Urothelium cell line (cell line): ENCODE results near the gene SLC2A9.

Source experiments
- DNase-seq: peaks from one replicate; pipeline ENCODE4 v3.0.0; 2011; ENCODE audit warnings: low spot score, mixed read lengths
- FAIRE-seq: peaks from 2 replicates; lab custom pipeline; 2011; peaks lifted over from hg19 to GRCh38; lab: Jason Lieb, UNC

The SLC2A9 gene

DNA sequence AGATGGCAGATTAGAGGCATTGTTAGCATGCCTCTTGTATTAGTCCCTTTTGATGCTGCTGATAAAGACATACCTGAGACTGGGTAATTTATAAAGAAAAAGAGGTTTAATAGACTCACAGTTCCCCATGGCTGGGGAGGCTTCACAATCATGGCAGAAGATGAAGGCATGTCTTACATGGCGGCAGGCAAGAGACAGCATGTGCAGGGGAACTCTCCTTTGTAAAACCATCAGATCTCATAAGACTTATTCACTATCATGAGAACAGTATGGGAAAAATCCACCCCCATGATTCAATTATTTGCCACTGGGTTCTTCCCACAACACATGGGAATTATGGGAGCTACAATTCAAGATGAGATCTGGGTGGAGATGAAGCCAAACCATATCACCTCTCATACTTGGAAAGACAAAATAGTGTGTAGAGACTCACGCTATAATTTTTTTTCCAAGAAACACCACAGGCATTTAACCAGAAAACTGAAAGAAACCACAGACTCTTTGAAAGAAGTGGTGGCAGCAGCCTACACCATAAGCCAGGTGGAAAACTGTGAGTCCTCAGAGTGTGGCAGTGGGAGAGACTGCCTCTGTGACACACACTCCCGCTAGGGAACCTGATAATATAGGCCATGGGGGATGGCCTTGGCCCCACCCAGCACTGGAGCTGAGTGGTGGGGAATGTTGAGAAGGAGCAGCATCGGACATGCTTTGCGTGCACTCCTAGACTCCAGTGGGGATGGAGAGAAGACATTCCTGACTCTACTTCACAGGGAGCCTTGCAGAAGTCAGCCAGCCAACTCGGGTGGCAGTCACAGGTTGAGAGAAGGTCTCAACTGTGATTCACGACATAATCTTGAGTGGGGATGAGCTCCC lies 51.5 kb downstream of the SLC2A9 start:
- no peak for FAIRE-seq
- no peak for DNase-seq

DNA sequence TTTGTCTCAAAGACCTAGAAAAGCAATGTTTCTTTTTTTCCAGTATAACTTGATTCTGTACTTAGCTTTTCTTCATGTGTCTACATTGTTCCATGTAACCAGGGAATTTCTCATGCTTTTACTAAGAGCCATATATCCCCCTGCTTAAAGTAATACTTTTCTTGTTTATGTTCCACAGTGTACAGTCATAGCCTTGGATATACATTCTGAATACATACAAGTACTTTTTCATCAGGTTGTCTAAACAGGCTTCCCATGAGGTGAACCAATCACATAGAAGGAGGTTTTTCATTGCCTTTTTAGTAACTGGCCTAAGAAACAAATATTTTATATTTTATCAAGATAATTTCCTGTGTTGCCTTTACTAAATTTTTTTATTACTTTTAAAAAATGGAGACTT lies 52.8 kb downstream of the SLC2A9 start:
- DNase-seq (no peak), FAIRE-seq (no peak)

DNA sequence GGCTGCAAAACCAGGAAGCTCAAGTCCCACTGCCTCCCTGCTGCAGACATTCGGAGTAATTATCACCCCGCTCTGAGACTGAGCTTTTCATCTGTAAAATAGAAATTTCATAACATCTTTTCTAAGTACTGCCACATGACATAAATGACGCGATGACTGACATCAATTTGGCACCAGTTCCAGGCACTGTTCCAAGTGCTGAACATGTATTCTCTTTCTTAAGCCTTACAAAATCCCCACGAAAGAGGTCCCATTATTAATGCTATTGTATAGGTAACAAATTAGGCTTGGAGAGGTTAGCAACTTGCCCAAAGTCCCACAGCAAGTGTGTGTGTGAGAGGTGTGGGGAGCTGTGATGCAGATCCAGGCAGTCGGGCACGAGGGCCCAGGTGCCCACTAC lies 56.4 kb downstream of the SLC2A9 start:
- no peak for FAIRE-seq
- DNase-seq: no peak

DNA sequence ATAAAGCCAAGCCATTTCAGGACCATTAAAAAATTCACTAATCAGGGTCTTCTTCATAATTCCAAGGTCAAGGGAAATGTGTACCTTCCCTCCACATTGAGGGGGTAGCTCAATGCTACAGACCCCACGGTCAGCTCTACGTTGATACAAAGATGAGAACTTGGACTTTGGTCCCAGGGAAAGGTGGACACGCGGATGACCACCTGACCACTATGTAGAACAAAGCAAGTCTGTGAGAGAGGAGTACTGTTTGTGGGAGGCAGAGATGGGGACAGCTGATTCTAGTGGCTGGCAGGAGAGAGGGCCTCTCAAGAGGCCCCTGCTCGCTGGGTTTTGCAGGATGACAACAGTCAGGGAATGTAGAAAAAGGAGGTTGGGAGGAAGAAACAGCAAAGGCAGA lies 58.0 kb downstream of the SLC2A9 start:
- FAIRE-seq (no peak), DNase-seq (no peak)

DNA sequence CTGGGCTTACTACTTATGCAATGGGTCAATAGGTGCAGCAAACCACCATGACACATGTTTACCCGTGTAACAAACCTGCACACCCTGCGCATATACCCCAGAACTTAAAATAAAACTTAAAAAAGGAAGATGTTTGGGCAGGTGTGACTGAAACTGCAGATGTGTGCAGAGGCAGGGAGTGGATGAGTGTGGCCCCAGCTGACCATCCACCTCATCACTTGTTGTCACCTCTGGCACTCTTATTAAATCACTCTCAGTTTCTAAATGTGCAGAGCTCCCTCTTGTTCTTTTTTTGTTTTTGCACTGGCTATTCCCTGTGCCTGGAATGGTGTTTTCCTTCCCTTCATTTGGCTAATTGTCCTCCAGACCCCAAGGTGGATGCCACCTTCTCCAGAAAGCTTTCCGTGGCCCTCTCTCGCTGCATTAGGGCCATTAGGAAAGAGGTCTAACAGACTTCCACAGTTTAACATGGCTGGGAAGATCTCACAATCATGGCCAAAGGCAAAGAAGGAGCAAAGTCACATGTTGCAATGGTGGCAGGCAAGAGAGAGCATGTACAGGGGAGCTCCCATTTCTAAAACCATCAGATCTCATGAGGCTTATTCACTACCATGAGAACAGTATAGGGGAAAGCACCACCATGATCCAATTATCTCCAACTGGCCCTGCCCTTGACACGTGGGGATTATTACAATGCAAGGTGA lies 58.5 kb downstream of the SLC2A9 start:
- FAIRE-seq: no peak

DNA sequence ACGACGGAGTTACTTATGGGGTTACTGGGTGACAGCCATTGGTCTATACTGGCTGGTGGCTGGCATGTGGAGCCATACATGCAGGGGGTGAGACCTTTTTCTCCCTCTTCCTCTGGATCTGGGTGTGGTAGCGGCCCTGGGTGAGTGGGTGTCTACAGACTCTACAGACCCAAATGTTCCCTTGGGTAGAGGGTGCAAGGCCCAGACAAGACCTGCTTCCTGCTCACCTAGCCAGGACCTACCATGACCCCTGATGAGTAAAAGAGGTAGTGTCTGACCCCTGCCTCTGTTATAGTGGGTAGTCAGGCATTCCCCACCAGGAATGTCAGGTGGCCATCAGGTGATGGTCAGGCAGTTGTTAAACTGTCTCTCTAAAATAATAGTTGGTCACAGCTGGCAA lies 66.8 kb downstream of the SLC2A9 start:
- FAIRE-seq (no peak), DNase-seq (no peak)

More for the DNA sequence above, 58.5 kb downstream of the SLC2A9 start:
- no peak for DNase-seq

DNA sequence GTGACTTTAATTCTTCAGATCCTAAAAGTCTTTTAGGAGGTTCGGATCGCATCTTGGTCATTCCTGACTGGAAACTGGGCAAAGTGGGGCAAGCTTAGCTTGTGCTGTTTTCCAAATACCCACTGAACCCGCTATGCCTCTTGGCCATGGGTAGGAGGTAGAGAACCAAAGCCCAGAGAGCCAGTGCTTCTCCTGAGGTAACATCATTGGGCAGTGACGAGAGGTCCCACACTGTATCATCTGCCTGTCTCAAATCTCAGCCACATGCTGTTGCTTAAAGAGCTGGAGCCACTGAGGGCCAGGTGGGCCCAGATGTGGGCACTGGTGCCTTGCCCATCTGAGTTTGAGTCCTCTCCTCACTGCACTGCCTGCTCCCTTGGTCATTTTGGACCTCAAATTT lies 68.2 kb downstream of the SLC2A9 start:
- DNase-seq: no peak
- no peak for FAIRE-seq

DNA sequence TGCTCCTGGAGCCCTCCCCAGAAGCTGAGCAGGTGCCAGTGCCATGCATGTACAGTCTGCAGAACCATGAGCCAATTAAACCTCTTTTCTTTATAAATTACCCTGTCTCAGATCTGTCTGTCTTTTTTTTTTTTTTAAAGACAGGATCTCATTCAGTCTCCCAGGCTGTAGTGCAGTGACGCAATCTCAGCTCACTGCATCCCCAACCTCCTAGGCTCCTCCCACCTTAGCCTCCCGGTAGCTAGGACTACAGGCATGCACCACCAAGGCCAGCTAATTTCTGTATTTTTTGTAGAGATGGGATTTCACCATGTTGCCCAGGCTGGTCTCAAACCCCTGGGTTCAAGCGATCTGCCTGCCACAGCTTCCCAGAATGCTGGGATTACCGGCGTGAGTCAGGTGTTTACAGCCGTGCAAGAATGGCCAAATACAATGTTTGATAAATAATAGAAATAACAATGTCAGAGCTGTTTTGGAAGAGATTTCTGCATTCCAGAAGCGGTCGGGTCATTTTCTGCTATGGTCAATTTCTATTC lies 68.8 kb downstream of the SLC2A9 start:
- no peak for FAIRE-seq

DNA sequence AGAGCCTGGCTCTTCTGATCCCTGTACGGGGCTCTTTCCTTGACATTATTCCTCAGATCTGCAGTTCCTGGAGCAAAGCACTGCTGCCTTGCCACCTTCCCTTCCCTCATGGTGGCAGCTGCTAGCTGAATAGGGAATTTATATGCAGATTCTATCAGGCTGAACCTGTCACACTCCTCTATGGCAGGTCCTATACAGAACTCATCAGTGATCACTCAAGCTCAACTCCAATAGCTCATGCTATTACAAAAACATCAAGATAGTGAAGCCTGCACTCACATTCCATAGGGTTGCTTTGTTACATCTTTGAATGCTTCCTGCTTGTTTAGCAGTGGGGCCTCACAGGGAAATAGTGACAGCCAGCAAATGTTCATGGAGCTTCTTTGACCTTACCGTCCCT lies 71.7 kb downstream of the SLC2A9 start:
- FAIRE-seq (no peak), DNase-seq (no peak)

More for the DNA sequence above, 68.8 kb downstream of the SLC2A9 start:
- no peak for DNase-seq

DNA sequence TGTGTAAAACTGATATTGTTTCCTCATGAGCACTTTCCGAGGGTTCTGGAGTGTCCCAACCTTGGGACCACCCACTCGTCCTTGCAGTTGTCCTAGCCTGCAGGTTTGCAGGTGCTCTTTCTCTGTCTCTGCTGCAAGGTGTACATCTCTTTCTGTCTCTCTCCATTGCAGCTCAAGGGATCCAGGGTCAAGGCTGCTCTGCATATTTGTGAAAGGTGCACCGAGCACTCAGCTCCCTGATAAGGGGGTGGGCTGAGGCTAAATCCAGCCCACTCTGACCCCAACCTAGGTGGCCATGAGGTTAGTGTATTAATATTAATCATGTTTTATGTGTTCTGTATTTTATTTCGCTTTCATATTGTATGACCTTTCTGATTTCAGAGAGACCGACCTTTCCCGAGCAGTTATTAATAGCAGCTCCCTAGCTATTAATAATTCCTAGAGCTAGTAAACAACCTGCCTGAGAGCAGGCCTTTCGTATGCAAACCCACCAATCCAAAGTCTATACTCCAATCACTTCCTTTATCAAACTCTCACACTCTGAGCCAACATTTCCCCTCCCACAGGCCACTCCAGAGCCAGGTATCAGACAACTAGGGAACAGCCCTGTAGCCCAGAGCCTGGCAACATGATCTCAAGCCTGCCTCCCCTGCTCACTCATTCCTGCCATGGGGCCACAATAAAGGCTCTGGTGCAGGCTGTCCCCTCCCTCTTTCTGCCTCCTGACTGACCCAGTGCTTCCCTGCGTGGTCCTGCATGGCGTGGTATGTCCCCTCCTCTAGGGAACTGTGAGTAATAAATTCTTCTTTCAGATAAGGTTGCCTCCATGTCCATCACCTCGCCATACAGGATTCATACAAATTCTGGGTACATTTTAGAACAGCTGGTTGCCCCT lies 73.9 kb downstream of the SLC2A9 start:
- DNase-seq (no peak), FAIRE-seq (no peak)

DNA sequence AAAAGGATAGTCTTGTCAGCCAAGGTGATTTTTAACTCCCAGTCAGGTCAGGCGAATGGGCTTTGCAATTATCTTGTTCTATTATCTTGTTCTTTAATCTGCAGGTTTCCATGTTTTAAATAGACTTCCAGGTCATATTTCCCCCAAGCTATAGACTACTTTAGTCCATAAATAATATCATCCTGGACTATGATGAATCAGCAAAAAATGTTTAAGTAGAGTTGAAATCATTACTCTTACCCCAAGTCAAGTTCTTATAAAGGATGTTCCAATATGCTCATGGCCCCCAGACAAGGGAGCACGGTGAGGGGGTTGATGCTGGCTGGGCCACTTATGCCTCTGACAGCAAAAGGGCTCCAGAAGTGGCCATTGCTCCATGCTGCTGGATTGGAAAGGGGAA lies 75.1 kb downstream of the SLC2A9 start:
- DNase-seq (no peak), FAIRE-seq (no peak)

DNA sequence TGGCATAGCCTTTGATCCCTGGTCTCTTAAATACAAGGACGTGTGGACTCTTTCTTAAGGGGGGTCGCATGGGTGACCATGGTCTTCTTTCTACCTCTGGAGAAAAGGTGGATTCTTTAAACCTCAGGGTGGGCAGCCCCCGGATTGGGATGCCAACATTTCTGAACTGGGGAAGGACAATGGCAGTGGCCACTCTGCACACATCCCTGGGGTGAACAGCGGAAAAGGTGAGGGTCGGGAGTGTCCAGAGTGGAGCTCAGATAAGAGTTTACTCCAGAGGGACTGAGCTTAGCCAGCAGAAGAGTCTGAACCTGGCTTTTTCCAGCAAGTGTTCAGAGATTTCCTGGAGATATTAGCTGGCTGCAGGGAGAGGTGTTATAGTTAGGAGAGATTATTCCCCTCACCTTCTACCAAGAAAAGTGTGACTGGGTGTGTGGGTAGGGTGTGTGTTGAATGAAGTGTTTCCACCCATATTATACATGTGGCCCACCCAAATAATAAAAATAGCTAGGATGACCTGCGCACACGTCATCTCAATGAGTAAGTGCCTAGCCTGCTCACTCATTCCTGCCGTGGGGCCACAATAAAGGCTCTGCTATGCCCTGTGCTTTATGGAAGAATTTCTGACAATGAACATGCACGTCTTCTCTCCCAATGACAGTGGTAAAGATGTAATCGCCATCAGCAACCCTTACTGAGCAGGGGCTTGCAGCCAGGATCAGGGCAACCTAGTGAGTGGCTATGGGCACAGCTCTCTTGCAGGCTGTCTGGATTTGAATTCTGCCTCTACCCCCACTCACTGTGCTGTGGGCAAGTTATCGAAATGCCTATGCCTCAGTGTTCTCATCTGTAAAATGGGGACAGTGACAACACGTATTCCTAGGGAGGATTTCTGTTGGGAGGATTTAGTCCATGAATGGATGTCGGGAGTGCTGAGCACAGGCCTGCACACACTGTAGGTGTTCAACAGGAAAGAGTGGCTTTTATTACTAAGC lies 76.6 kb downstream of the SLC2A9 start:
- DNase-seq: no peak
- no peak for FAIRE-seq

DNA sequence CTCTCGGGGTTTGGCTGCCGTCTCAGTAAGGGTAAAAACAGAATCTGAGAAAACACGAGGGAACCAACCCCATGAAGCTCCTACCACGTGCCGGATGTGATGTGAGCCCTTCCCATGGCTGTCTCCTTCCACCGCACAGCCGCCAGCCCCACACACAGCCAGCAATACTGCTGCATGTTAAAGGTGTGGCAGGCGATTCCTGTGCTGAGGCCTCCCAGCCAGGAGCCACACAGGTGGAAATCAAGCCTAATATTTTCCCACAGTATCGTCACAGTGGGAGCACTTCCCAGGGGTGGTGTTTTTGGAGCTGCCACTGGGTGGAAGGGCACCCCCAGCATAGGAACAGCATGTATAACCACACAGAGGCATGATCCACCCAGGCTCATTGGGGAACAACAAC lies 77.5 kb downstream of the SLC2A9 start:
- DNase-seq (no peak), FAIRE-seq (no peak)

DNA sequence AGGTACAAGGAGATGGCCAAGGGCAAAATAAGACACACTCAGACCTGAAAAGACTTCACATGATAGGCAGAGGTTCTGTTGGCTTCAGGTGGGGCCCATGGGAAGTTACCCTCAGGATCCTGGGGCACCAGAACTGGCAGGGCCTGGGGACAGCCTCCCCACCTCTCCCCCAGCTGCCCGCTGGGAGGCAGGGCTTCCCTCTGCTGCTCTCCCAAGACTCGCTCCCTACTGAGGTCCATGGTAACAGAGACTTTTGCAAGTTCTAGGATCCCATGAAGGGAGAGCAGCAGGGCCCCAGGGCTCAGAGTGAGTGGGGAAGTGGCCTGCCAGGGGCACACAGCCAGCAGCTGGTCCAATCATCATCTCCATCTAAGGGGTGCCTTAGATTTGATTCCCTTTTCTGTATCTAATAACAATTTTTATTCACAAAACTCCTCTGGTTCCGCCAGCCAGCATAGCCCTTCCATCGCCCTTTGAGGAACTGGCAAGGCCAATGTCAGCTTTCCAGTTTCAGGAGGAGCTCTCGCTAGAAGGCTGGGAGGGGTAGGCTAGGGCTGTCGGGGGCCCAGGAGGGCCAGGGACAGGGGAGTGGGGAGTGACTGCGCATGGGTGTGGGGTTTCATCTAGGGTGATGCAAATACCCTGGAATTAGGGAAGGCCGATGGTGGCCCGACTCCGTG lies 78.2 kb downstream of the SLC2A9 start:
- DNase-seq (no peak), FAIRE-seq (no peak)

DNA sequence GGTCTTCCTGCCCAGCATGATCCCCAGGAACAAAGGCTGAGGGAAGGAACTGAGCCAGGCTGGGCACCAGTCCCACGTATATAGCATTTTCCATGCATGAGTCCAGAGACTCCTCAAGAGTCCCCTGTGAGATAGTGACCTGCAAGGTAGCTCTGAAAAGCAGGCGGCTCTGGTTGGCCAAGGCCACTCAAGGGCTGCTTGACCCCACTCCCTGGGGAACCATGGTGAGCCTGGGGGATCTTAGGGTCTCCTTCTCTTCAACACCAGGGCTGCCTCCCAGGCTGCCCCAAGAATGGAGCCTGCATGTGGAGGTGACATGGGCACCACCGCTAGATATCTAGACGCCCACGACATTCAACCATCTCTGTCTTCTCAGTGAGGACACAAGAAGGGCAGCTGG lies 79.2 kb downstream of the SLC2A9 start:
- FAIRE-seq (no peak), DNase-seq (no peak)

DNA sequence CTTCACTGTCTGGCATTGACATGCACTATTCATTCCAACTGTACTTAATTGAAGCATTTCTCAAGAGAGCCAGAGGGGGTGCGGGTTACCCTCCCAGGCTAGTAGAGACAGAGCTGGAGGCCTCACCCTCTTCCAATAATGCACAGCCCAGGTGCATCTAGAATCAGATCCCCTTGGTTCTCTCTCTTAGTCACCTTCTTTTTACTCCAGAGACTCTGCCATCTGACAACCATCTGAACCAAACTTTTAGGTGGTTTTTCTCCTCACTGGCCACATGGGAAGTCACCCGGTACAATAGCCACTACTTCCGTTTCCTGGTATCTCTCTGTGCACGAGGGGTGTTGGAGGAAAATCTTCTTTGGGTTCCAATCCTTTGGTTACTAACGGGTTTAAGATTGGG lies 81.3 kb downstream of the SLC2A9 start:
- DNase-seq (no peak), FAIRE-seq (no peak)

DNA sequence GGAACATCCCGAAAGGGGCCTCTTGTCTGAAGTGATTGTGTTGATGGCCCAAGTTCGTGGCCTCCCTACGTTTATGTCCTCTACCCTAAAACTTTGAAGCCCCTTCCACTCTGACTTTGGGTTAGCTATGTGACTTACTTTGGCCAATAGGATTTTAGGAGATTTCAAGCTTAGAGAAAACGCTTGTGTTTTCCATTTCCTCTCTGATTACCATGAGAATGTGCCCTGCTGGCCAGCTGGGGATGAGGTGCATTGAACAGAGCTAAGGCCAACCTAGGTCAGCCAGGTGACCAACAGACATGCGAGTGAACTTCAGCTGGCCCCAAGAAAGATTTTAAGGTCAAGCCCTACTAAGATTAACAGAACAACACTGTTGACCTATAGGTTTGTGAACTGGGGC lies 82.4 kb downstream of the SLC2A9 start:
- DNase-seq: no peak
- FAIRE-seq: no peak

DNA sequence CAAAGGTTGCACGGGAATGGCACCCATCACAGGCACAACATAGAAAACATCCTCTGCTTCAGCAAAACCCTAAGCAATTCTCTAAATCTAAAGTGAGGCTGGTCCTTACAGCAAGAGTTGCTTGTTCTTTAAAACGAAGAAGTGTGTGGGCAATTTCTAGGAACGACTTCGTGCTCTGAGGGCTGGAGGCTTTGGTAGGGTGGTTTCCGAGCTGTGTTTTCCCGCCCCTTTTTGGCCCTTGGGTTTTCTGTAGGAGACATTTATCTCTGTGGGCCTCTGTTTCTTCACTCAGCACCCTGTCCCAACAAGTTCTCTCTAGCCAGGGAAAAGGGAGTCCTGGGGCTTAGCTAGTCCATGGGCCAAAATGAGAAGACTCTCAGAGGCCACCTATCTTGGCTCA lies 84.2 kb downstream of the SLC2A9 start:
- FAIRE-seq: no peak
- DNase-seq: no peak

DNA sequence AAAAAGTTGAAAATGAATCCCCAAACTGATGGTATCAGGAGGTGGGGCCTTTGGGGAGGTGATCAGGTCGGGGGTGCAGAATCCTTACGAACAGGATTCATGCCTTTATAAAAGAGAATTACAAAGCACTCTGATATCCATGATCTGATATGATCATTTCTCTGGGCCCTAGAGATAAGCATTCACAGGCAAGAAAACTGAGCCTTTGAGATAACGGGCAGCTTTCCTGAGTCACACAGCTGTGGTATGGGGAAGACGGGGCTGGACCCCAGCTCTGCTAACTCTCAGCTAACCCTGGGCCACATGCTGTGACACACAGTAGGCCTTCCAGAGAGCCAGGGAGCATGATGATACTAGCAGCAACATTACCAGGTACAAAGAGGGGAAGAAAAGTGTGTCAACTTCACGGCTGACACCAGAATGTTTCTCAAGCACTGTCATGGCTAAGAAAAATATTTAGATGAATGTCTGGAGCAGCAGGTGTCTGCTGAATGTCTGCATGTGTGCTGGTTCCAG lies 85.1 kb downstream of the SLC2A9 start:
- FAIRE-seq: no peak
- DNase-seq: no peak
